Activated CD8-positive, alpha-beta T cell treated with anti-CD3 and anti-CD28 coated beads for 36 hours (primary cell): ENCODE measurements around the gene AK8. TPM values are rescaled to one million over a fixed set of nuclear protein-coding genes. Genes with fewer than 3 reads are reported as not detected.

ENCODE experiments used
- ATAC-seq: fragments of 200-7000 bp; cut with Tn5 transposase; one replicate; pipeline ENCODE4 v1.10.0; 2021; ENCODE audit warnings: mild to moderate bottlenecking, moderate library complexity
- CTCF ChIA-PET: fragments of 350-600 bp; sonication (Branson Sonifier 250); formaldehyde crosslinking; loops from one replicate; lab custom pipeline; 2021; ENCODE audit warnings: antibody characterized with exemption; lab: Charles Lee
- POLR2A ChIA-PET: fragments of 350-600 bp; sonication (Branson Sonifier 250); formaldehyde crosslinking; loops from one replicate; lab custom pipeline; 2021; ENCODE audit warnings: antibody characterized with exemption; lab: Charles Lee
- DNase-seq: peaks from one replicate; pipeline ENCODE4 v3.0.0-alpha.2; 2020
- H3K27ac Mint-ChIP-seq: one replicate; pipeline ENCODE4 v1.8.0; 2021; ENCODE audit warnings: mild to moderate bottlenecking, mixed read lengths
- H3K27me3 Mint-ChIP-seq: one replicate; pipeline ENCODE4 v1.8.0; 2021; ENCODE audit warnings: mixed read lengths
- H3K36me3 Mint-ChIP-seq: one replicate; pipeline ENCODE4 v1.8.0; 2021; ENCODE audit warnings: low read depth, mixed read lengths
- H3K4me1 Mint-ChIP-seq: one replicate; pipeline ENCODE4 v1.8.0; 2021; ENCODE audit warnings: low read depth, mixed read lengths
- H3K4me3 Mint-ChIP-seq: one replicate; pipeline ENCODE4 v1.8.0; 2021; ENCODE audit warnings: mild to moderate bottlenecking, moderate library complexity, mixed read lengths
- H3K9me3 Mint-ChIP-seq: one replicate; pipeline ENCODE4 v1.8.0; 2021; ENCODE audit warnings: mixed read lengths
- CTCF ChIP-seq: fragments of 200-600 bp; IDR thresholded peaks from one replicate; pipeline ENCODE4 v1.8.0; 2022; ENCODE audit warnings: antibody characterized with exemption, mild to moderate bottlenecking
- intact Hi-C: fragments of 100-400 bp; cut with micrococcal nuclease; formaldehyde crosslinking; loops from one replicate; pipeline ENCODE4 v1.10.0; 2022
- total RNA-seq, 2 experiments: library from RNA; stranded (reverse); gene quantifications; one replicate each; pipeline ENCODE4 v1.2.3, GENCODE V29; 2021

The AK8 gene
- total RNA-seq, 2 experiments from 2014 or later, result not detected

- intact Hi-C loops, result no loop called here
- CTCF ChIA-PET, result no interaction called here
These were observed 196.5 kb downstream of the AK8 start for GRCh38 chr9:132681561-132681960.

GRCh38 chr9:132679946-132680625, 198.0 kb downstream of the AK8 start:
- H3K4me3 Mint-ChIP-seq, result no peak overlapping the region
- H3K27ac Mint-ChIP-seq, result peak overlapping the region; percentile 12
- POLR2A ChIA-PET, result interaction anchor here (1.5 to 2.4 kb wide), 2 partner anchors 8 to 10 kb away, joined by 4 to 13 read pairs; partner anchors contain the start of genes DDX31 and GTF3C4

More at GRCh38 chr9:132681561-132681960, 196.5 kb downstream of the AK8 start:
- Mint-ChIP-seq H3K9me3 (no peaks in the 10 kb centered on the region), H3K36me3 (peaks cover 64% of the 10 kb centered on the region), H3K4me1 (peaks cover 41% of the 10 kb centered on the region), H3K27ac (no peak overlapping the region), H3K4me3 (no peak overlapping the region), H3K27me3 (no peaks in the 10 kb centered on the region)
- no peak for DNase-seq
- no peak for TF ChIP-seq CTCF
- ATAC-seq, result no peak
- POLR2A ChIA-PET, result no interaction called here

GRCh38 chr9:132677976-132678375, 200.1 kb downstream of the AK8 start:
- H3K27ac Mint-ChIP-seq, result no peak overlapping the region
- POLR2A ChIA-PET, result interaction anchor here (0.8 kb wide), 1 partner anchor 40 kb away, joined by 3 read pairs; no protein-coding TSS in a partner anchor
- H3K4me3 Mint-ChIP-seq, result no peak overlapping the region
- intact Hi-C loops, result no loop called here
- DNase-seq (no peak), ATAC-seq (no peak)
- H3K36me3 Mint-ChIP-seq, result peaks cover 56% of the 10 kb centered on the region
- H3K27me3 Mint-ChIP-seq, result no peaks in the 10 kb centered on the region
- TF ChIP-seq CTCF, result no peak
- H3K9me3 Mint-ChIP-seq, result no peaks in the 10 kb centered on the region
- CTCF ChIA-PET, result no interaction called here
- H3K4me1 Mint-ChIP-seq, result peaks cover 56% of the 10 kb centered on the region

More at GRCh38 chr9:132679946-132680625, 198.0 kb downstream of the AK8 start:
- Mint-ChIP-seq H3K27me3 (no peaks in the 10 kb centered on the region), H3K4me1 (peaks cover 40% of the 10 kb centered on the region), H3K9me3 (no peaks in the 10 kb centered on the region), H3K36me3 (peaks cover 58% of the 10 kb centered on the region)
- CTCF ChIA-PET, result interaction anchor here (1.2 kb wide), 1 partner anchor 89 kb away, joined by 5 read pairs; no protein-coding TSS in a partner anchor
- ATAC-seq (peak; percentile 91), DNase-seq (no peak)
- intact Hi-C loops, result no loop called here
- TF ChIP-seq CTCF, result no peak

Other genes with a start within 250 kb of the AK8 start
- gene DDX31, start 208.3 kb downstream of the AK8 start, total RNA-seq, result 10 to 100 TPM; 20.9 to 22.8 TPM
- gene GTF3C4, start 207.8 kb downstream of the AK8 start, total RNA-seq, result 10 to 100 TPM; 16.2 to 16.4 TPM
- 1 to 10 TPM; 1.9 to 3.2 TPM for gene SPACA9, start 614 bp upstream of the AK8 start, total RNA-seq
- gene TSC1, start 66.3 kb upstream of the AK8 start, total RNA-seq, result 10 to 100 TPM; 20.7 to 23.2 TPM
- gene GFI1B, start 100.4 kb upstream of the AK8 start, total RNA-seq, result not detected
- gene GTF3C5, start 152.7 kb upstream of the AK8 start, total RNA-seq, result 10 to 100 TPM; 87.6 to 95.3 TPM
- gene CEL, start 183.7 kb upstream of the AK8 start, total RNA-seq, result 1 to 10 TPM; 2.9 to 3.0 TPM
- gene RALGDS, start 243.0 kb upstream of the AK8 start, total RNA-seq, result 10 to 100 TPM; 80.5 to 88.2 TPM